ENCODE measurements around the gene NR3C2.

The NR3C2 gene

DNA sequence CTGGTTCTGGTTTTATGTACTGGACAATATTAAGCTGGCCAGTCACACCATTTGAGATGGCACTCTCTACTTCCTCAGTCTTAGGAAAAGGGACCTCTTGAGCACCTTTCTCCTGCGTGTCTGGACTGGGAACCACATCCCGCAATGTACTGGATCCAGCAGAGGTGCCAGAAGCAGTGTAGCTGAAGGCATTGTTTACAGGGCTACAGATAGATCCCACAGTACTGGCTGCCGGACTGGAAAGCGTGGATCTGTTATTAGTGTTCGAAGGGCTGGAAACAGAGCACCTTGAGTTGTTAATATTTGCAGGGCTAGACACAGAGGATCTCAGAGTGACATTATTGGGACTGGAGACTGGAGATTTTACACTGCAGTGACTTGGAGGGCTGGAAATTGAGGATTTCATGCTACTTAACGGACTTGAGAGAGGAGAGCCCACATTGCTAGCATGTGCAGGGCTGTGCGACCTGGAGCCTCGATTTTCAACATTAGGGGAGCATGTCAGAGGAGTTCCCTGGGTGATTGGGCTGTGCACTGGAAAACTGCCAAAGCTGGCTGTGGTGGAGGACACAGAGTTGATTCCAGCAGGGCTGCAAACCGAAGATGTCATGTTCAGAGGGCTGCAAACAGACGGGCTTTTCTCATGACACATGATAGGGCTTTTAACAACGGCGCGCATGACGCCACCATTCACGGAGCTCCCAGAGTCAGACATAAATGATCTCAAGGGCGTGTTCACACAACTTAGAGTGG, 6.4 kb downstream of the NR3C2 start:
- no peak for DNase-seq (ENCODE audit: low read depth)

DNA sequence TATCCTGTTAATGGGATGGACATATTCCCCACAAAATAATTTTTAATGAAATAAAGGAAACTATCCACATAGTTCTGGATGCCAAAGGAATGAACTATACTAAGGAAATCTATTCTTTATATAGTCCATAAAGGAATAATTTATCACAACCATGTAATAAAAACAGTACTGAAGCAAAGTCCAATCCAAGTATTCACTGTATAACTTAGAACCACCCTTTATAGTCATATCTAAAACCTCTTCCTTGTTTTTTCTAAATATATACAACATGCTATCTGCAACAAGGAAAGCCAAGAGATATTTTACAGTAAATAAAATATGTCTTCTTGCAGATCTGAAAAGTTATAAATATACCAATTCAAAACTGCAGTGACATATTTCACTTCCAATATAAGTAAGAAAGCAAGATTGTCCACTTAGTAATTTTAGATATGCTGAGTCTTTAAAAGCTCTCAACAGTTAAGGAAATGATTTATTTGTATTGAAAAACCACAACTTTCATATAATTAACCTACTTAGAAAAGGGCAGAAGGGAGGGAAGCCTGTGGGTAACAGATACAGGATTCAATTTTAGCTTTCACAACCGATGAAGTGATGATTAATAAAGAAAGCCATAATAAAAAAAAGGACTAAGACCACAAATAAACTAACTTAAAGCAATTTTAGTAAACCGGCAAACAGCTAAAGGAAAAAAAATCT, 8.0 kb downstream of the NR3C2 start:
- no peak for DNase-seq (ENCODE audit: low read depth)

DNA sequence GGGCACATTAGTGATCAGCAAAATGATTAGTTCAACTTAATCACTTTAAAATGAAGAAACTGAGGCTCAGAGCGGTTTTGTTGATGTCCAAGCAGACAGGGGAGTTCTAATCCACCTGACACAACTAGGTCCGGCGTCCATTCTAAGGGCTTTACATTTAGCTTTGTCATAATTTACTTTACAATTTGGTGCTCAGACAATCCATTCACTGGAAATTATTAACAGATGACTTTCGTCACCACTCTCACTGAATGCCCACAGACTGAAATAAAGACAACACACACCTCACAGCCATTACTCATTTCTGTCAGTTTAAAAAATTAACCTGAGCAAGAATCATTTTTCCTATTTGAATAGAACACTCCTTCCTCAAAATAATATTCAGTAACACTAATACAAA, 10.8 kb downstream of the NR3C2 start:
- no peak for DNase-seq (ENCODE audit: low read depth)

DNA sequence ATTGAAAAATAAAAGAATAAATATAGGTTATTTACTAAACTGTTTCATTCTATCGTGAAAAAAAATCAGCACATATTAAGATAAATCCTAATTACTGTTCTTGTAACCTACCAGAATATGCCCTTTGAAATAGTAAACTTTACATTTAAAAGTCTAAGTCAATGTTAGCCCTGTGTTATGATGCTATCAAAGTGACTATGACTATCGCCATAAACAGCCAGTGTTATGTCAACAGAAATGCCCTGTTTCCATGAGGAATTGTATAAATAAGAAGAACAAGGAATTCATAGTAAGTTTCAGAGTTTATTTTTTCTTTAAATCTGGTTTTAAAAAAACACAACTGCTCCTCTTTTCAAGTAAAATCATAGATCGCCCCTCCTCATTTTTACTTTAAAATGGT, 11.4 kb downstream of the NR3C2 start:
- peak; percentile 17 for DNase-seq (ENCODE audit: low read depth)

DNA sequence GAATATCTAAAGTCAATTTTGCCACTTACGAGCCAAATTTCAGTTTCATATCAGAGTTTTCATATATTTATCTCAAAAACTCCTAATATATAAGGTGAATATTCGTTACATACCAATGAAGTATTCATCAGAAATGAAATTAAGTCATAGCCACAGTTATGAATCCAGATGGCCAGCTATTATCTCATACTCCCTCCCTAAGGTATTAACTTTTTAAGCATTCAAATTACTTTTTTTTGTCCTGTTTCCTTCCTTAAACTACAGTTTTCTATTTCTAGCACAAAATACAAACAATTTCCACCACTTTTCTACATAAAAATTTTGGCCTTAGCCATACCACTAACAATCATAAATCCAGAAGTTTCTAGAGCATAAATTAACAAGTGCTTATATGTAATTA, 13.0 kb downstream of the NR3C2 start:
- DNase-seq (ENCODE audit: low read depth), result no peak

DNA sequence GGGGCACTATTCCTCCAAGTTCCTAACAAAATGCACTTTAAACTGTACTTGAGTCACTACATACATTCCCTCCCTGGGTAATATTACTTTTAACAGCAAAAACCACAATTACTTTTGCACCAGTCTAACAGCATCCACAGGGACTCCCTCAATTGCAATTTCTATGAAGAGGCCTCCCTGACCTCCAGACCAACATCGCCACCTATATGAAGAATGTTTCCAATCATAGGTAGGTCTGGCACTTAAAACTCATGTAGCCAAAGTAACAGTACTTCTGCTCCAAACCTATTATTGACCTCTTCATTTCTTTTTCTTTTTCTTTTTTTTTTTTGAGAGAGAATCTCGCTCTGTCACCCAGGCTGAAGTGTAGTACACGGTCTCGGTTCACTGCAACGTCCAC, 15.6 kb downstream of the NR3C2 start:
- DNase-seq (ENCODE audit: low read depth), result no peak

DNA sequence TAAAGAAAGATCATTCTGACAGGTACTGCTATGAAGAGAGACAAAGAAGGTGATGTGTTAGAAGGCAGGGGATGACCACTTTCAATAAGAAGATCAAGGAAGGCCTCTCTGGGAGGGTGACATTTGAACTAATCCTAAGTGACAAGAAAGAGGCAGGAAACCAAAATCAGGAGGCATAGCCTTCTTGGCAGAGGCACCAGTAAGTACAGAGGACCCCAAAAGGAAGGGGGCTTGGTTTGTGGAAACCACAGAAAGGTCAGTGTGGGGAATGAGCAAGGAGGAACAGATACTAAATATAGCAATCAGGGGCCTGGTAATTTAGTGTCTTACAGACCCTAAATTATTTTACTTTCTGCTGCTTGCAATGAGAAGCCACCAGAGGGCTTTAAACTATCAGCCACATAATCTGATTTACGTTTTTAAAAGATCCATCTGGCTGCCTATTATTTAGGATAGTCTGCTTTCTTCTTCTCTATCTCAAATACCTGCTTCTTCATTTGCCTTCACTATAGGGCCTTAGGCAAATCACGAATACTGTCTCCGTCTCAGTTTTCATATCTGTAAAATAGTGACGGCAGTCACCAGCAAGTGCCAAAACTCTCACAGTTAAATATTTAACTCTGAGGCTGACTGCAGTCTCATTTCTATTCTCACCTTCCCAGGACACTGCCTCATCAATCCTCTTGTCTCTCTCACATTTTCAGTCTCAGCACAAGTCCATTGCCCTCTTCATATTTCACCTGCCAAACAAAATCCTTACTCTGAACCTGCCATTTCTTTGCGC, 16.7 kb downstream of the NR3C2 start:
- peak; percentile 8 for DNase-seq (ENCODE audit: low read depth)

DNA sequence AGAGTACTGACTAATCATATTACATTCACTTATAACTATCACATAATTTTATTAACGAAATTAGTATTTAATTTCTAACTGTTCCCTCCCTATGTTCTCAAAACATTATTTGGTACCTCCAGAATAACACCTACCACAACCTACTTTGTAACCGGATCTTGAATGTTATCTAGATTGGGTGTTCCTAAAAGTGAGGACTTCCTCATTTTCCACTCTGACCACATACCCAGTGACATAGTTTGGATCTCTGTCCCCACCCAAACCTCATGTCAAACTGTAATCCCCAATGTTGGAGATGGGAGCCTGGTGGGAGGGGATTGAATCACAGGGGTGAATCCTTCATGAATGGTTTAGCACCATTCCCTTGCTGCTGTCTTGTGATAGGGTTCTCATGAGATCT, 21.8 kb downstream of the NR3C2 start:
- no peak for DNase-seq (ENCODE audit: low read depth)

DNA sequence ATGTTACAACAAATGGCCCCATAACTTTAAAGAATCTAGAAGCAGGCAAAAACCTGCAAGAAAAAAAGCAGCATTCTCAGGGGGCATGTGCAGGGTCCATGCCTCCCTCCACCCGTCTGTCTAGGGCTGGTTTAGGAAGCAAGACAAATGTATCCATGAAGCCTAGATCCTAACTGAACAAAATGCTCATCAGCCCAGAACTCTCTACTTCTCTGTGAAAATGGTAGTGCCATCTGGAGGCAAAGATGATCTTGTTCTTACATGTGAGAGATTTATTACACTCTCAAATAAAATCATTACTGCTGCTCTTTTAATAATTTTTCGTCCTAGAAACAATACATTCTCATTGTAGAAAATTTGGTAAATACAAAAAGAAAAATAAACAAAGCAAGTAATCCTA, 26.7 kb downstream of the NR3C2 start:
- DNase-seq (ENCODE audit: low read depth), result peak; percentile 27

DNA sequence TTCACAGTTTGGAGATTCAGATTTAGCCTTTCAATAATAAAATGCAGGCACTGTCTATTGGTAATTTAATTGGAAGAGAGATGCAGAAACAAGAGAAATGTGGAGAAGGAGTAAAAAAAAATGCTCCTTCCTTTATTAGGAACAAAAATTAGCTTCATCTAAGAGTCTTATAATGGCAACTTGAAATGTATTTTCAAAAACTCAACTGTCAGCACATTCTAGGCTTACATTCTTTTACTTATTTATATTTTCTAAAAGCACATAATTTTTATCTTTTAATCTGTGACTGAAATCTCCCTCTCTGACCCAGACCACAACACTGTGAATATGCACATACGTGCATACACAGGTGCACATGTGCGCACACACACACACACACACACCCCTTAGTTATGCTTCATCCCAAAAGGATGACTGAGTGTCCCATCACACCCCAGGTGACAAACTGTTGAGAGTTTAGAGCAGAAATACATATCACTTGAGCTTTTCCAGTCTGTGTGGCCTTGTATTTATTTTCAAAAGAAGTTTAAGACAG, 29.7 kb downstream of the NR3C2 start:
- DNase-seq (ENCODE audit: low read depth), result no peak

DNA sequence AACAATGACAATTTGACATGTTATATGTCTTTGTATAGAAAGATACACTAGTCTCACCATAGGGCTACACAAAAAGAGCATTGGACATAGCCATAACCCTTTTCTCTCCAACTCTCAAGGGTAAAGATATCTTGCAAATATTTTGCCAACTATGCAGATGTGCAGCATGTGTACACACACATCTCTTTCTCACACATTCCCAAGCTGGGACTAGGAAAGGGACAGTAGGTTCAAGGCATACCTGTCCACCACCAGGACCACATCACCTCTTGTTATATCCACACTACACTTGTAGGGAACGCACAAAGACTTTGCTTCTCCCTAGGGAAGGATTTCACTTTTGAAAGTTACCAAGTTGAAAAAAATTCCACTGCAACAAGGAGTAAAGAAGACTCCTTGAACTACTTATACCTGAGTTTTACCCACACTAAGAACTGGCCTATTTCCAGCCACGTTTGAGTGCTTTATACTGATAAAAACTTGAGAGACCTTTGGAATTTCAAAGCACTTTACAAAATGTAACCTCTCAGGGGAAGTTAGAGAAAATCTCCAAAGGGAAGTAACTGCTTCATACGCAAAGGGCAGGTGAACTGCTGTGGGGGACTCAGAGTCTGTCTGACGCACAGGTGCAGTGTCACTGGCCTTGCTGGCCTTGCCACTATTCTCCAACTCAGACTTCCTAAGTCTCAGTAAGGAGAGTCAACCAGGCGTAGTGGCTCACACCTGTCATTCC, 36.9 kb downstream of the NR3C2 start:
- DNase-seq (ENCODE audit: low read depth), result no peak

DNA sequence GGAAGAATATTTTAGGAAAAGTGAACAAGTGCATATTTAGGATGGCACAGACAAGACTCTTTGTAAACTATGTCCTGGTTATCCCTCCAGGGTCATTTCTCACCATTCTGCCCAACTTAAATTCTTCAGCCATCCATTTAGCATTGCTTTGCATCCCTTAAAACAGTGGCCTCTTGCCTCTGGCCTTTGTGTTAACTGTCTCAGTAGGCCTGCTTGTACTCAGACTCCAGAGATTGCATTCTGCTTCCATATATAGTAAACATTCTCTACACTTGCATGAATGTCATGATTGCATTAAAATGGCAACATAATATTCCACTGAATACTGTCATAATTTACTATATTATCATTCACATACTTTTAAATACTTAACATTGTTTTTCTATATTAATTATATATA, 43.2 kb downstream of the NR3C2 start:
- DNase-seq (ENCODE audit: low read depth), result no peak

DNA sequence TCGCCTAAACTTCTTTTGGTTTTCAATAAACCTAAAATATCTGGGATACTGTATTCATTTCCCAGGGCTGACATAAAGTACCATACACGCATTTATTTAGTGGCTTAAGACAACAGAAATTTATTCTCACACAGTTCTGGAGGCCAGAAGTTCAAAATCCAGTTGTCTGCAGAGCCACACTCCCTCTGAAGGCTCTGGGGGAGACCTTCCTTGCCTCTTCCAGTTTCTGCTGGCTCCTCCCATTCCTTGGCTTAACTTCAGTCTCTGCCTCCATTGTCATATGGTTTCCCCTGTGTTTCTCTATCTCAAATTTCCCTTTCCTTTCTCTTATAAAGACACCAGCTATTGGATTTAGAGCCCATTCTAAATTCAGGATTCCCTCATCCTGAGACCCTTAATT, 44.4 kb downstream of the NR3C2 start:
- no peak for DNase-seq (ENCODE audit: low read depth)

DNA sequence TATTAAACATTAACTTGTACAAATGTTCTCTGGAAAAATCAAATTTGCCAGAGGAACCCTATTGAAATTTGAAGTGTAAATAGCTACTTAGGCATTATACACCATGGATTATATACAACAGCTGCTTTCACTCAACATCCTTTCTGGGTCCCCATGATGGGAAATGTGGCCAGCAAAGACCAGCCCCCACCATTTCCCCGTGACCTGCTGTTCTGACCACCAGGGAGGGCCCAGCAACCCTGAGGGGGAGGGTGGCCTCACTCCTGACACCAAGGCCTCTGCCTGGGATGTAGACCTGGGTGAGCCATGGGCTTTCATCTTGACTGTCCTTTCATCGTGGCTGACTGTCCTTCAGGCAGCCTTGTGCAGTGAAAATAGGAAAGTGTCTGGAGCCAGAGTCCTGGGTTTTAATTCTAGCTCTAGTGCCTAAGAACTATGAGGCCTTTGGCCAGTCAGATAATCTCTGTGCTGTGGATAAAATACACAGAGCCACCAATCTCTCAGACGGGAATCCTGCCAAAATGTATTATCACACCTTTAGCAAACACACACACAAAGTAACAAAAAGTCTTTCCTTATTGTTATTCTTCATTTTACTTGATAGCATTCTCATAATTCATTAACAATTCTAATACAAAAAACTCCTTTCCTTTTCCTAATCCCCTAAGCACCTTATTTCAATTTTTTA, 45.1 kb downstream of the NR3C2 start:
- DNase-seq (ENCODE audit: low read depth), result no peak

DNA sequence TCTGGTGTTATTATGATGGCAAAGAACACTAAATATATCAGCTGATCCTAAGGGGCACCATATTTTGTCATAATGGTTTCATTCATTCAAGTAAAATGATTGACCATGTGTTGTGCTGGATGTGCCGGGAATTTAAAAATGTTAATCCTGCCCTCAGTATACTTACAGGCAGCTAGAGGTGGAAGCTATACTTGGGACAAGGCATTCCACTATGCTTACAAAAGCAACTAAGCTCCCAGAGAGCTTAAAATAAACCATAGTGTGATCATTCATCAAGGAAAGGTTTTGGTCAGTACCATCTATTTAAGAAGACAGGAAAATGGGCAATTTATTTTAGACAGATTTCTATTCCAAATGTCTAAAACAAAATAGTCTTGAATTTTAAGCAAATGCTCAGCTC, 46.4 kb downstream of the NR3C2 start:
- no peak for DNase-seq (ENCODE audit: low read depth)

DNA sequence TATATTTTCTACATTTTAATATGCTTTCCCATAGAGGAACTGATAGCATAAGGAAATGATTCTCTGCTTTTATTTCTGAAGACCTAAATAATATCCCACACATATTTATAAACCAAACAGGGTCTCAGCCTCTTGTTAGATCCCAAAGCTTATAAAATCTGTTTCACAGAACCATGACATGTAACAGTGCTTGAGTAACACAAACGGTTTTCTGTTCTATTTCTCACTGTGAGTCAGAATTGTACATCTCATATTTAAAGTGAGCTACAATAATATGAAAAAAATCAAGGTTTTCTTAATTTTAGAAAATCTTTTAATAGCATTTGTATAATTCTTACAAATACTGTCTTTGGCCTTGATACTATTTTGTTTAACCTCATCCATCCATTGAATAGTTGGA, 51.2 kb downstream of the NR3C2 start:
- DNase-seq (ENCODE audit: low read depth), result peak; percentile 7

DNA sequence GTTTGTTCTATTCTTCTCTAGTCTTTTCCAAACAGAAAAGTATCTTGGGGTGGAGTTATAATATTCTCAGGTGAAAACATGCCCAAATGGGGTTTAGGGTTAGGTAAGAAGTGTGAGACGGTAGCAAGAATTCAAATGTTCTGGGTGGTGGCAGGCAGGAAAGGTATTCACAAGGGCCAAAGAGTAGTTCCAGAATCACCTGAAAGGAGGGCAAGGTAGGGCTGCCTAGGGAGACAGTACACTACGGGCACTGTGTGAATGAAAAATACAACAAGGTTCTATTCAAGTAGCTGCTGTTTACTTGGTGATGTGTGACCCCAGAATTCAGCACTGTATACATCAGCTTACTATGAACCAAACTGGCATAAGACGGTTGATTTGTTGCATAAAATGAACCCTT, 51.9 kb downstream of the NR3C2 start:
- no peak for DNase-seq (ENCODE audit: low read depth)

DNA sequence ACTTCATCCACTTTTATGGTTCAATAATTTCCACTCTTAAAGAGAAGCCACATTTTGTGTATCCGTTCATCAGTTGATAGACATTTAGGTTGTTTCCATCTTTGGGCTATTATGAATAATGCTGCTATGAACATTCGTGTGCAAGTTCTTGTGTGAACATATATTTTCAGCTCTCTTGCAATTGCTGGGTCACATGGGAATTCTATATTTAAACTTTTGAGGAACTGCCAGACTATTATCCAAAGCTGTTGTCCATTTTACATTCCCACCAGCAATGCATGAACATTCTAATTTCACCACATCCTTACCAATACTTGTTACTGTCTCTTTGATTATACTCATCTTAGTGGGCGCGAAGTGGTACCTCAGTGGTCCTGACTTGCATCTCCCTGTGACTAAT, 61.9 kb downstream of the NR3C2 start:
- DNase-seq (ENCODE audit: low read depth), result no peak

DNA sequence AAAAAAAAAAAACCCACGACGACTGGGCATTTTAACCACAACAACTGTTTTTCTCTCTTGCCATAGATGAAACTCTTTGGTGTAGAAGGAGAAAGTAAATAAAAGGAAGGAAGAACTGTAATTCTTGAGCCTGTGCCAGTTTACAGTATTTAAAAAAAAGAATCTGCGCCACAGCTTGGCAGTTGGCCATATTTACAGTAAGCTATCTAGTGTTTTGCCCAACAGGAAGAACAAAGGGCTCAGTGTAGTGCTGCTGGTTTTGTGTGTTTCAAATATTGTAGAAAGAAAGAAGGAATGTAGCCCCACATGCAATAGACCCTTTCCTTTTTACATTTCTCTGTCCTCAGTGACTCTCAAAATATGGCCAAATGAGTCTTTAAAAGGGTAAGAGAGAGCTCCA, 66.1 kb downstream of the NR3C2 start:
- DNase-seq (ENCODE audit: low read depth), result peak; percentile 65

DNA sequence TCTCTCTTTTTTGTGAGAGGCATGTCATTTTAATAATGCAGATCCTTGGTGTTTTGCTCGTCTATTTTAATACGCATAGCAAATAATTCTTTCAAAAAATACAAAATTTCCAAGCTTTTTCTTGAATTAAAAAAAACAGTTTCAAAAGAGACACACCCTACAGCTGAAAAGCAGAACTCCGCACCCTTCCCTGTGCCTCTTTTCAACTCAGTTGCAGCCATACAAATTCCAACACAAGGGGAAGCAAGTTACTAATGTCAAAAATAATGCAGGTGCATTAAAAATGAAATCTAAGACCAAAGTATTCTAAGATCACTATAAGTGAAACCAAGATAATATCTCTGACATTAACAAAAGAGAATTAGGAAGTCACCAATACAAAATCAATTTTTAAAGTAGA, 66.6 kb downstream of the NR3C2 start:
- no peak for DNase-seq (ENCODE audit: low read depth)

DNA sequence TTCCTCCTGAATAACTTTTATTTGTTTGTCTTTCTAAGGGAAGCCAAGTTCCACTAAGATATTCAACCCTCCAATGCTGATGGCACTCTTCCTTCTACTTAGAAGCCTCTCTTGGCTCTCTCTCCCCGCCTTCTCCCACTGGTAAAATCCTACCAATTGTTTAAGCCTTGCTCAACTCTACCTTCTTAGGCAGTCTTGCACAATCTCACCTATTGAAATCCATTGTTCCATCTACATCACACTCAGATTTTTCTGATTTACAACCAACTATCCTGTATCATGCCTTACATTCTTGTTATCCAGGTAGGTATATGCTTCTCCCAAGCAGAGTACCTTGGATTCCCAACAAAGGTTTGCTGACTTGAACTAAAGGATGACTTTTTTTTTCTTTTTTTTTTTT, 69.1 kb downstream of the NR3C2 start:
- no peak for DNase-seq (ENCODE audit: low read depth)

DNA sequence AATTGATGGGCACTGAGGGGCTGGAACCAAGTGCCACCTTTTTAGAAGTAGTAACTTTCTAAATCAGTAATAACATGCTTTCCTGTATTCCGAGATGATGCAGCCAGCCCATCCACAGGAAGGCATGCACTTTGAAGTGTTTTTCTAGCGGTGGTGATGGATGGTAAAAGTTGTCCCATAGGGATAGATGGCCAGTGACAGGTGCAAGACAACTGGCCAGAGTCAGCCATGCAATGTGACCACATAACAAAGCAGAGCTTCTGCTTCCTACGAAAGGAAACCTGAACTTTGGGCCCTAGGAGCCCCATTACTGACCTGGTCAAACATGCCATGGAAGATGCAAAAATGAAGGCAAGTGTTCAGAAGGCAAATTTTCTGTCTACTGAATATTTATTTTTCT, 72.3 kb downstream of the NR3C2 start:
- DNase-seq (ENCODE audit: low read depth), result no peak
